Chondrocyte (in vitro differentiated cells): ENCODE results near the gene ZNF32. TPM values are rescaled to one million over a fixed set of nuclear protein-coding genes. Genes with fewer than 3 reads are reported as not detected.
"Not testable (repeated sequence)": the region's sequence is repeated elsewhere in the genome, so short reads cannot be mapped to it uniquely, and the experiment has no call there.

Experiments
- DNase-seq: peaks from one replicate; pipeline ENCODE4 v3.0.0; 2021; ENCODE audit warnings: mixed read lengths, low spot score
- H3K27ac Mint-ChIP-seq: one replicate; pipeline ENCODE4 v1.8.0; 2021; ENCODE audit warnings: mild to moderate bottlenecking, moderate library complexity, mixed read lengths; ENCODE audit not compliant: unreplicated experiment
- H3K27me3 Mint-ChIP-seq: 2 replicates; pipeline ENCODE4 v1.8.0; 2021; ENCODE audit warnings: low read depth, mixed read lengths
- H3K36me3 Mint-ChIP-seq: 2 replicates; pipeline ENCODE4 v1.8.0; 2021; ENCODE audit warnings: low read depth, mixed read lengths
- H3K4me1 Mint-ChIP-seq: 2 replicates; pipeline ENCODE4 v1.8.0; 2021; ENCODE audit warnings: low read depth, mild to moderate bottlenecking, mixed read lengths
- H3K4me3 Mint-ChIP-seq: one replicate; pipeline ENCODE4 v1.8.0; 2021; ENCODE audit warnings: mild to moderate bottlenecking, moderate library complexity, mixed read lengths; ENCODE audit not compliant: unreplicated experiment
- H3K9me3 Mint-ChIP-seq: 2 replicates; pipeline ENCODE4 v1.8.0; 2021; ENCODE audit warnings: low read depth, mixed read lengths
- CTCF ChIP-seq: fragments of 200-600 bp; sonication (generic); IDR thresholded peaks from 2 replicates; pipeline ENCODE4 v1.5.0; 2021; ENCODE audit warnings: antibody characterized with exemption, mild to moderate bottlenecking, moderate library complexity
- total RNA-seq: library from RNA; stranded (reverse); gene quantifications from 3 replicates; pipeline ENCODE4 v1.2.1, GENCODE V29; 2021

Gene ZNF32
- total RNA-seq, 1 donor from 2014 or later, result 40.3 TPM

GRCh38 chr10:43645866-43646265 lies 2.8 kb downstream of the ZNF32 start:
- H3K9me3 Mint-ChIP-seq, result peaks cover 41% of the 10 kb centered on the region
- H3K4me3 Mint-ChIP-seq, result no peak overlapping the region

GRCh38 chr10:43644252-43644651 lies 4.4 kb downstream of the ZNF32 start:
- Mint-ChIP-seq H3K36me3 (peaks cover 43% of the 10 kb centered on the region), H3K9me3 (peaks cover 45% of the 10 kb centered on the region), H3K4me1 (peaks cover 10% of the 10 kb centered on the region), H3K4me3 (no peak overlapping the region), H3K27ac (no peak overlapping the region), H3K27me3 (no peaks in the 10 kb centered on the region)
- no peak for TF ChIP-seq CTCF
- no peak for DNase-seq

More at GRCh38 chr10:43645866-43646265, 2.8 kb downstream of the ZNF32 start:
- H3K27ac Mint-ChIP-seq, result peak overlapping the region; percentile 3
- DNase-seq, result no peak
- H3K36me3 Mint-ChIP-seq, result peaks cover 43% of the 10 kb centered on the region
- no peak for TF ChIP-seq CTCF
- H3K27me3 Mint-ChIP-seq, result no peaks in the 10 kb centered on the region
- peaks cover 15% of the 10 kb centered on the region for H3K4me1 Mint-ChIP-seq

GRCh38 chr10:43640603-43641002 lies 8.1 kb downstream of the ZNF32 start:
- Mint-ChIP-seq H3K27ac (no peak overlapping the region), H3K9me3 (peaks cover 49% of the 10 kb centered on the region), H3K36me3 (peaks cover 29% of the 10 kb centered on the region), H3K4me1 (no peaks in the 10 kb centered on the region), H3K27me3 (no peaks in the 10 kb centered on the region), H3K4me3 (no peak overlapping the region)
- TF ChIP-seq CTCF, result no peak
- DNase-seq, result no peak

- not testable (repeated sequence) for H3K4me3 Mint-ChIP-seq, H3K27ac Mint-ChIP-seq, H3K4me1 Mint-ChIP-seq, H3K27me3 Mint-ChIP-seq, H3K36me3 Mint-ChIP-seq, DNase-seq
- peaks cover 41% of the 10 kb centered on the region for H3K9me3 Mint-ChIP-seq
Observed at GRCh38 chr10:43635816-43636215, 12.9 kb downstream of the ZNF32 start.

- no peak for TF ChIP-seq CTCF
- no peak overlapping the region for H3K4me3 Mint-ChIP-seq
- no peak overlapping the region for H3K27ac Mint-ChIP-seq
- H3K27me3 Mint-ChIP-seq, result no peaks in the 10 kb centered on the region
- peaks cover 4% of the 10 kb centered on the region for H3K9me3 Mint-ChIP-seq
- no peaks in the 10 kb centered on the region for H3K4me1 Mint-ChIP-seq
- H3K36me3 Mint-ChIP-seq, result no peaks in the 10 kb centered on the region
- no peak for DNase-seq
Observed at GRCh38 chr10:43628956-43629355, 19.7 kb downstream of the ZNF32 start.

- DNase-seq, result no peak
- H3K27me3 Mint-ChIP-seq, result no peaks in the 10 kb centered on the region
- peaks cover 2% of the 10 kb centered on the region for H3K9me3 Mint-ChIP-seq
- H3K36me3 Mint-ChIP-seq, result no peaks in the 10 kb centered on the region
- no peak overlapping the region for H3K4me3 Mint-ChIP-seq
- H3K27ac Mint-ChIP-seq, result no peak overlapping the region
- no peak for TF ChIP-seq CTCF
- peaks cover 6% of the 10 kb centered on the region for H3K4me1 Mint-ChIP-seq
Observed at GRCh38 chr10:43627942-43628341, 20.7 kb downstream of the ZNF32 start.
